ENCODE data around the gene ACADVL. TPM values are rescaled to one million over a fixed set of nuclear protein-coding genes. Genes with fewer than 3 reads are reported as not detected.

The ACADVL gene
- total RNA-seq, 3 donors from 2014 or later (not counting 1 experiment from before 2014, with no cell fraction given) = 439 to 637 (median 607) TPM

GRCh38 chr17:7217113-7217987 is 2.4 kb upstream of the ACADVL start:
- Mint-ChIP-seq H3K27me3 (ENCODE audit: low read depth in 2 of 2) (peaks cover 2 to 14% of the 10 kb centered on the region in 2 donors), H3K36me3 (no peaks in the 10 kb centered on the region), H3K9me3 (no peaks in the 10 kb centered on the region), H3K27ac (peak overlapping the region in 1 of 2 donors; percentile 98), H3K4me1 (peaks cover 34 to 67% of the 10 kb centered on the region in 2 donors), H3K4me3 (peak overlapping the region; percentile 17)
- H3K27me3 ChIP-seq (ENCODE audit: control insufficient read depth, insufficient read depth, low read length) = no peaks in the 10 kb centered on the region
- 8% methylated on average over 27 of the region's 32 CpGs for WGBS (ENCODE audit: insufficient coverage)
- H3K27ac ChIP-seq (ENCODE audit: low read length) = no peak overlapping the region
- H3K4me1 ChIP-seq (ENCODE audit: control insufficient read depth, insufficient read depth, low read length) = peaks cover 55% of the 10 kb centered on the region
- H3K9me3 ChIP-seq (ENCODE audit: control insufficient read depth, insufficient read depth, low read length) = no peaks in the 10 kb centered on the region
- ATAC-seq (no peak), DNase-seq (peak in 1 of 2 donors; percentile 47)
- intact Hi-C loops (cut with micrococcal nuclease) = loop anchor here (5.0 to 10.0 kb wide), 2 partner anchors 35 to 467 kb away; partner anchors contain the start of genes CTDNEP1, ELP5, TP53 and WRAP53
- H3K36me3 ChIP-seq (ENCODE audit: control insufficient read depth, insufficient read depth, low read length) = peaks cover 4% of the 10 kb centered on the region
- no peak overlapping the region for H3K4me3 ChIP-seq (ENCODE audit: low read length)
- TF ChIP-seq CTCF (IDR thresholded peaks at IDR 0.05) = no peak

- 73% methylated on average over 6 of the region's 6 CpGs for WGBS (ENCODE audit: insufficient coverage)
- Histone ChIP-seq H3K9me3 (ENCODE audit: control insufficient read depth, insufficient read depth, low read length) (no peaks in the 10 kb centered on the region), H3K27ac (ENCODE audit: low read length) (no peak overlapping the region), H3K4me3 (ENCODE audit: low read length) (no peak overlapping the region), H3K36me3 (ENCODE audit: control insufficient read depth, insufficient read depth, low read length) (peaks cover 11% of the 10 kb centered on the region), H3K27me3 (ENCODE audit: control insufficient read depth, insufficient read depth, low read length) (no peaks in the 10 kb centered on the region), H3K4me1 (ENCODE audit: control insufficient read depth, insufficient read depth, low read length) (peaks cover 55% of the 10 kb centered on the region)
- ATAC-seq = no peak
- Mint-ChIP-seq H3K9me3 (no peaks in the 10 kb centered on the region), H3K4me3 (no peak overlapping the region), H3K27ac (peak overlapping the region in 1 of 2 donors; percentile 98), H3K4me1 (peaks cover 34 to 67% of the 10 kb centered on the region in 2 donors), H3K27me3 (ENCODE audit: low read depth in 2 of 2) (peaks cover 0 to 14% of the 10 kb centered on the region in 2 donors), H3K36me3 (no peaks in the 10 kb centered on the region)
- no peak for DNase-seq
- intact Hi-C loops (cut with micrococcal nuclease) = loop anchor here (5.0 to 10.0 kb wide), 2 partner anchors 34 to 467 kb away; partner anchors contain the start of genes CTDNEP1, ELP5, TP53 and WRAP53
- no peak for TF ChIP-seq CTCF (IDR thresholded peaks at IDR 0.05)
These were observed 1.6 kb upstream of the ACADVL start for GRCh38 chr17:7218166-7218565.

GRCh38 chr17:7218758-7219157 is 980 bp upstream of the ACADVL start:
- H3K4me3 ChIP-seq (ENCODE audit: low read length) = no peak overlapping the region
- no peaks in the 10 kb centered on the region for H3K9me3 ChIP-seq (ENCODE audit: control insufficient read depth, insufficient read depth, low read length)
- DNase-seq (no peak), ATAC-seq (no peak)
- H3K27ac ChIP-seq (ENCODE audit: low read length) = peak overlapping the region; percentile 65
- Mint-ChIP-seq H3K9me3 (no peaks in the 10 kb centered on the region), H3K27me3 (ENCODE audit: low read depth in 2 of 2) (peaks cover 0 to 9% of the 10 kb centered on the region in 2 donors), H3K36me3 (no peaks in the 10 kb centered on the region), H3K4me3 (peak overlapping the region; percentile 98), H3K27ac (peak overlapping the region; percentile 94 to 98), H3K4me1 (peaks cover 30 to 61% of the 10 kb centered on the region in 2 donors)
- intact Hi-C loops (cut with micrococcal nuclease) = loop anchor here (5.0 to 10.0 kb wide), 2 partner anchors 34 to 466 kb away; partner anchors contain the start of genes CTDNEP1, ELP5, TP53 and WRAP53
- TF ChIP-seq CTCF (IDR thresholded peaks at IDR 0.05) = no peak
- 80% methylated on average over 6 of the region's 6 CpGs for WGBS (ENCODE audit: insufficient coverage)
- H3K4me1 ChIP-seq (ENCODE audit: control insufficient read depth, insufficient read depth, low read length) = peaks cover 51% of the 10 kb centered on the region
- H3K27me3 ChIP-seq (ENCODE audit: control insufficient read depth, insufficient read depth, low read length) = no peaks in the 10 kb centered on the region
- peaks cover 17% of the 10 kb centered on the region for H3K36me3 ChIP-seq (ENCODE audit: control insufficient read depth, insufficient read depth, low read length)

All from natural killer cell (primary cell).